Natural killer cell (primary cell): ENCODE measurements around the gene KCNF1. TPM values are rescaled to one million over a fixed set of nuclear protein-coding genes. Genes with fewer than 3 reads are reported as not detected.

Experiments used
- ATAC-seq, 3 donors: fragments of 150-1000 bp in 2 of 3; fragments of 200-7000 bp in 1 of 3; cut with Tn5 transposase; 1 replicate in 1 of 3; 2 replicates in 2 of 3; pipeline ENCODE4 v1.10.0; 2021; ENCODE audit warnings: mild to moderate bottlenecking in 2 of 3, moderate library complexity in 2 of 3
- DNase-seq, 2 donors: peaks; one replicate each; pipeline versions ENCODE4 v3.0.0 to v3.0.0-alpha.2; 2013 to 2021; ENCODE audit warnings: mixed read lengths in 1 of 2
- H3K27ac ChIP-seq: one replicate; pipeline ENCODE4 v1.5.1; 2013; ENCODE audit warnings: mild to moderate bottlenecking, low read length
- H3K27me3 ChIP-seq: one replicate; pipeline ENCODE4 v1.6.1; 2013; ENCODE audit warnings: low read length; ENCODE audit not compliant: control insufficient read depth, insufficient read depth
- H3K36me3 ChIP-seq: one replicate; pipeline ENCODE4 v1.6.1; 2013; ENCODE audit warnings: low read length; ENCODE audit not compliant: control insufficient read depth, insufficient read depth
- H3K4me1 ChIP-seq: one replicate; pipeline ENCODE4 v1.6.1; 2013; ENCODE audit warnings: low read length; ENCODE audit not compliant: control insufficient read depth, insufficient read depth
- H3K4me3 ChIP-seq: one replicate; pipeline ENCODE4 v1.5.1; 2013; ENCODE audit warnings: low read length
- H3K9me3 ChIP-seq: one replicate; pipeline ENCODE4 v1.6.1; 2013; ENCODE audit warnings: low read length; ENCODE audit not compliant: control insufficient read depth, insufficient read depth
- H3K27ac Mint-ChIP-seq, 2 donors: one replicate each; pipeline ENCODE4 v1.8.0; 2022; ENCODE audit warnings: mild to moderate bottlenecking in 2 of 2, mixed read lengths in 2 of 2, moderate library complexity in 1 of 2
- H3K27me3 Mint-ChIP-seq, 2 donors: one replicate each; pipeline ENCODE4 v1.8.0; 2022; ENCODE audit warnings: low read depth in 2 of 2, mixed read lengths in 2 of 2
- H3K36me3 Mint-ChIP-seq: one replicate; pipeline ENCODE4 v1.8.0; 2022; ENCODE audit warnings: mixed read lengths
- H3K4me1 Mint-ChIP-seq, 2 donors: one replicate each; pipeline ENCODE4 v1.8.0; 2022; ENCODE audit warnings: mixed read lengths in 2 of 2
- H3K4me3 Mint-ChIP-seq: one replicate; pipeline ENCODE4 v1.8.0; 2022; ENCODE audit warnings: mild to moderate bottlenecking, moderate library complexity, mixed read lengths
- H3K9me3 Mint-ChIP-seq, 2 donors: one replicate each; pipeline ENCODE4 v1.8.0; 2022; ENCODE audit warnings: mixed read lengths in 2 of 2
- WGBS: methylation state at CpG from one replicate; pipeline ENCODE4 v1.1.7; 2013; ENCODE audit warnings: missing lambda C conversion rate; ENCODE audit not compliant: insufficient coverage; 5-methylcytosine and 5-hydroxymethylcytosine counted together
- intact Hi-C: fragments of 100-400 bp; cut with micrococcal nuclease; formaldehyde crosslinking; loops from one replicate; pipeline ENCODE4 v1.14.2; 2022
- total RNA-seq, 4 donors: library from RNA; stranded (reverse); fragments of 120-200 nt in 1 of 4; gene quantifications; one replicate each; pipeline versions ENCODE4 v1.2.3 to v1.2.4, GENCODE V29; 2013 to 2022
- TF ChIP-seq, protein P1 (sequence below): fragments of 200-600 bp; IDR thresholded peaks from one replicate; pipeline ENCODE4 v1.8.0; 2022; ENCODE audit warnings: antibody characterized with exemption

The KCNF1 gene
- total RNA-seq, 3 donors from 2014 or later (not counting 1 experiment from before 2014, with no cell fraction given): not detected

DNA sequence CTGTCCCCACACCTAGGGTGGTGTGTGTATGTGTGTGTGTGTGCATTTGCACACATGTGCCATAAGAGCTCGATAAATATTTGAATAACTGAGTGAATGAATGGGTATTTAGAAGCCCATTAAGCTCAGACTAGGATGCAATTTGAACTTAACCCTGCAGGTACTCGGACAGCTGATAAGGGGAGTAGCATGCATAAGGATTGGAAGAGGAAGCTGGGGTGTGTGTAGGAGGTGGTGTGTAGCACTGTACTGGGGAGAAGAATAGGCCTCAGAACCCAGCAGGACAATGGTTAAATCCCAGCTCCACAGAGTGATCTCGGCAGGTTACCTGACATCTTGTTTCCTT lies 1.8 kb upstream of the KCNF1 start:
- ATAC-seq (no peak), DNase-seq (no peak)
- H3K4me3 ChIP-seq: no peak overlapping the region
- H3K4me1 ChIP-seq: no peaks in the 10 kb centered on the region
- H3K4me1 Mint-ChIP-seq: no peaks in the 10 kb centered on the region
- no peaks in the 10 kb centered on the region for H3K36me3 ChIP-seq
- no peaks in the 10 kb centered on the region for H3K9me3 Mint-ChIP-seq
- H3K36me3 Mint-ChIP-seq: no peaks in the 10 kb centered on the region
- peaks cover 34 to 46% of the 10 kb centered on the region in 2 donors for H3K27me3 Mint-ChIP-seq
- H3K27ac Mint-ChIP-seq: no peak overlapping the region
- H3K4me3 Mint-ChIP-seq: no peak overlapping the region
- 54% methylated on average over 3 of the region's 3 CpGs for WGBS
- intact Hi-C loops: no loop called here
- TF ChIP-seq, protein P1, sequence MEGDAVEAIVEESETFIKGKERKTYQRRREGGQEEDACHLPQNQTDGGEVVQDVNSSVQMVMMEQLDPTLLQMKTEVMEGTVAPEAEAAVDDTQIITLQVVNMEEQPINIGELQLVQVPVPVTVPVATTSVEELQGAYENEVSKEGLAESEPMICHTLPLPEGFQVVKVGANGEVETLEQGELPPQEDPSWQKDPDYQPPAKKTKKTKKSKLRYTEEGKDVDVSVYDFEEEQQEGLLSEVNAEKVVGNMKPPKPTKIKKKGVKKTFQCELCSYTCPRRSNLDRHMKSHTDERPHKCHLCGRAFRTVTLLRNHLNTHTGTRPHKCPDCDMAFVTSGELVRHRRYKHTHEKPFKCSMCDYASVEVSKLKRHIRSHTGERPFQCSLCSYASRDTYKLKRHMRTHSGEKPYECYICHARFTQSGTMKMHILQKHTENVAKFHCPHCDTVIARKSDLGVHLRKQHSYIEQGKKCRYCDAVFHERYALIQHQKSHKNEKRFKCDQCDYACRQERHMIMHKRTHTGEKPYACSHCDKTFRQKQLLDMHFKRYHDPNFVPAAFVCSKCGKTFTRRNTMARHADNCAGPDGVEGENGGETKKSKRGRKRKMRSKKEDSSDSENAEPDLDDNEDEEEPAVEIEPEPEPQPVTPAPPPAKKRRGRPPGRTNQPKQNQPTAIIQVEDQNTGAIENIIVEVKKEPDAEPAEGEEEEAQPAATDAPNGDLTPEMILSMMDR: no peak
- H3K9me3 ChIP-seq: no peaks in the 10 kb centered on the region
- no peak overlapping the region for H3K27ac ChIP-seq
- peaks cover 8% of the 10 kb centered on the region for H3K27me3 ChIP-seq

DNA sequence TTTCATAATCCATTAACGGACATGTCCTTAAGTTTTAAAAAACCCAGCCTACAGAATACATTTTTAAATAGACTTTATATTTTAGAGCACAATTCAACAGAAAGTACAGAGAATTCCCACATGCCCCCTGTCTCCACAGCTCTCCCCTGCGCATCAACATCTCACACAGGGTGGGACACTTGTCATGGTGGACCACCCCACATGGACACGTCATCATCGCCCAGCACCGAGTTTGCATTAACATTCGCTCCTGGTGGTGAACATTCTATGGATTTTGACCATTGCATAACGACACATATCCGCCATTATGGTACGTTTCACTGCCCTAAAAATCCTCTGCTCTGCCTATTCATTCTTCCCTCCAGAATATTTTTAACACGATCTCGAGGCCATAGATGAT lies 1.1 kb upstream of the KCNF1 start:
- no peaks in the 10 kb centered on the region for H3K36me3 Mint-ChIP-seq
- no peaks in the 10 kb centered on the region for H3K9me3 Mint-ChIP-seq
- Histone ChIP-seq H3K27me3 (peaks cover 8% of the 10 kb centered on the region), H3K4me1 (no peaks in the 10 kb centered on the region), H3K36me3 (no peaks in the 10 kb centered on the region), H3K4me3 (no peak overlapping the region), H3K27ac (no peak overlapping the region), H3K9me3 (no peaks in the 10 kb centered on the region)
- TF ChIP-seq, protein P1: no peak
- H3K4me1 Mint-ChIP-seq: no peaks in the 10 kb centered on the region
- 85% methylated on average over 11 of the region's 11 CpGs for WGBS
- H3K4me3 Mint-ChIP-seq: no peak overlapping the region
- ATAC-seq (no peak), DNase-seq (no peak)
- intact Hi-C loops: no loop called here
- no peak overlapping the region for H3K27ac Mint-ChIP-seq
- H3K27me3 Mint-ChIP-seq: peaks cover 34 to 46% of the 10 kb centered on the region in 2 donors

DNA sequence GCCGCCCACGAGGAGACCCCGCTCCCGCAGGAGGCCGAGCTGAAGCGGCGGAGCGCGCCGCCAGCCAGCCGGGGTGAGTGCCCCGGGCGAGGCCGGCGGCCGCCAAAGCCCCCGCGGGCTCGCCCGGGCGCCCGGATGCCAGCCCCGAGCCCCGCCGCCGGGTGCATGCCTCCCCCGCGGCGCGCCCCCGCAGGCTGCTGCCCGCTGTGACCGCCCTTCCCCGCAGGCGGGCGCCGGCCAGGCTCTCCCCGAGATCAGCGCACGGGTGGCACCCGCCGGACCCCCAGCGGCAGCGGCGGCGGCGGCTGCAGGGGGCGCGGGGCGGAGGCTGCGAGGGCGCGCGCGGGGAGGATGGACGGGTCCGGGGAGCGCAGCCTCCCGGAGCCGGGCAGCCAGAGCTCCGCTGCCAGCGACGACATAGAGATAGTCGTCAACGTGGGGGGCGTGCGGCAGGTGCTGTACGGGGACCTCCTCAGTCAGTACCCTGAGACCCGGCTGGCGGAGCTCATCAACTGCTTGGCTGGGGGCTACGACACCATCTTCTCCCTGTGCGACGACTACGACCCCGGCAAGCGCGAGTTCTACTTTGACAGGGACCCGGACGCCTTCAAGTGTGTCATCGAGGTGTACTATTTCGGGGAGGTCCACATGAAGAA lies 470 bp downstream of the KCNF1 start:
- DNase-seq (no peak), ATAC-seq (no peak)
- Histone ChIP-seq H3K27me3 (peaks cover 8% of the 10 kb centered on the region), H3K27ac (no peak overlapping the region), H3K4me3 (no peak overlapping the region), H3K36me3 (no peaks in the 10 kb centered on the region), H3K4me1 (no peaks in the 10 kb centered on the region), H3K9me3 (no peaks in the 10 kb centered on the region)
- Mint-ChIP-seq H3K27ac (no peak overlapping the region), H3K4me3 (no peak overlapping the region), H3K36me3 (no peaks in the 10 kb centered on the region), H3K9me3 (no peaks in the 10 kb centered on the region), H3K4me1 (no peaks in the 10 kb centered on the region), H3K27me3 (peaks cover 37 to 57% of the 10 kb centered on the region in 2 donors)
- TF ChIP-seq, protein P1: no peak
- intact Hi-C loops: no loop called here
- WGBS: 8% methylated on average over 81 of the region's 81 CpGs
